Calu3 (cell line): ENCODE results near the gene HS6ST1. TPM values are rescaled to one million over a fixed set of nuclear protein-coding genes. Genes with fewer than 3 reads are reported as not detected.

Source experiments
- BruUV-seq: library from RNA; stranded (reverse); fragments of 400-500 nt; replicated peaks from 2 replicates; lab custom pipeline; 2021; lab: Mats Ljungman, UMichigan
- CTCF ChIA-PET: fragments of 300-600 bp; sonication (Branson Sonifier 250); formaldehyde crosslinking; loops from one replicate; lab custom pipeline; 2022; ENCODE audit warnings: antibody characterized with exemption; lab: Charles Lee
- DNase-seq: peaks from one replicate; pipeline ENCODE4 v3.0.0; 2022
- H3K27ac Mint-ChIP-seq: one replicate; pipeline ENCODE4 v1.8.0; 2022; ENCODE audit warnings: mixed read lengths; ENCODE audit not compliant: unreplicated experiment
- H3K27me3 Mint-ChIP-seq: one replicate; pipeline ENCODE4 v1.8.0; 2022; ENCODE audit warnings: mixed read lengths; ENCODE audit not compliant: unreplicated experiment
- H3K36me3 Mint-ChIP-seq: one replicate; pipeline ENCODE4 v1.8.0; 2022; ENCODE audit warnings: mild to moderate bottlenecking, moderate library complexity, mixed read lengths; ENCODE audit not compliant: insufficient read depth, unreplicated experiment
- H3K4me1 Mint-ChIP-seq: one replicate; pipeline ENCODE4 v1.8.0; 2022; ENCODE audit warnings: mild to moderate bottlenecking, low read depth, mixed read lengths; ENCODE audit not compliant: unreplicated experiment
- H3K4me3 Mint-ChIP-seq: one replicate; pipeline ENCODE4 v1.8.0; 2022; ENCODE audit warnings: mild to moderate bottlenecking, low read depth, moderate library complexity, mixed read lengths; ENCODE audit not compliant: unreplicated experiment
- H3K9me3 Mint-ChIP-seq: one replicate; pipeline ENCODE4 v1.8.0; 2022; ENCODE audit warnings: low read depth, mixed read lengths; ENCODE audit not compliant: unreplicated experiment
- CTCF ChIP-seq: fragments of 200-600 bp; IDR thresholded peaks from one replicate; pipeline ENCODE4 v1.8.0; 2022; ENCODE audit warnings: antibody characterized with exemption; ENCODE audit not compliant: unreplicated experiment
- intact Hi-C: fragments of 100-400 bp; cut with micrococcal nuclease; formaldehyde crosslinking; loops from one replicate; pipeline ENCODE4 v1.10.0; 2022; ENCODE audit not compliant: unreplicated experiment
- total RNA-seq: library from RNA; stranded (reverse); gene quantifications from 2 replicates; pipeline ENCODE4 v1.2.3, GENCODE V29; 2022

The HS6ST1 gene
- total RNA-seq, 1 experiment from 2014 or later: 34.6 TPM

GRCh38 chr2:128280158-128280871 lies 38.4 kb downstream of the HS6ST1 start:
- no TSS peak for BruUV-seq
- DNase-seq: no peak
- CTCF ChIA-PET: interaction anchor here (0.7 kb wide), 1 partner anchor 137 kb away, joined by 3 read pairs; no protein-coding TSS in a partner anchor
- H3K27ac Mint-ChIP-seq: no peak overlapping the region
- H3K9me3 Mint-ChIP-seq: no peaks in the 10 kb centered on the region
- no peak overlapping the region for H3K4me3 Mint-ChIP-seq
- intact Hi-C loops: no loop called here
- H3K4me1 Mint-ChIP-seq: no peaks in the 10 kb centered on the region
- no peak for TF ChIP-seq CTCF
- no peaks in the 10 kb centered on the region for H3K27me3 Mint-ChIP-seq
- H3K36me3 Mint-ChIP-seq: peaks cover 5% of the 10 kb centered on the region

- CTCF ChIA-PET: interaction anchor here (0.7 kb wide), 1 partner anchor 137 kb away, joined by 3 read pairs; no protein-coding TSS in a partner anchor
- Mint-ChIP-seq H3K36me3 (peaks cover 5% of the 10 kb centered on the region), H3K4me1 (no peaks in the 10 kb centered on the region), H3K27ac (no peak overlapping the region), H3K9me3 (no peaks in the 10 kb centered on the region), H3K4me3 (no peak overlapping the region), H3K27me3 (no peaks in the 10 kb centered on the region)
- DNase-seq: no peak
- no peak for TF ChIP-seq CTCF
- BruUV-seq: no TSS peak
- intact Hi-C loops: no loop called here
Measured at GRCh38 chr2:128279786-128280157, 38.9 kb downstream of the HS6ST1 start.

- TF ChIP-seq CTCF: no peak
- no peaks in the 10 kb centered on the region for H3K27me3 Mint-ChIP-seq
- peaks cover 4% of the 10 kb centered on the region for H3K9me3 Mint-ChIP-seq
- H3K27ac Mint-ChIP-seq: no peak overlapping the region
- no peaks in the 10 kb centered on the region for H3K4me1 Mint-ChIP-seq
- DNase-seq: no peak
- intact Hi-C loops: no loop called here
- no TSS peak for BruUV-seq
- CTCF ChIA-PET: no interaction called here
- H3K36me3 Mint-ChIP-seq: peaks cover 12% of the 10 kb centered on the region
- H3K4me3 Mint-ChIP-seq: no peak overlapping the region
Measured at GRCh38 chr2:128279009-128279408, 39.7 kb downstream of the HS6ST1 start.

- no peak for TF ChIP-seq CTCF
- H3K9me3 Mint-ChIP-seq: peaks cover 6% of the 10 kb centered on the region
- no peak overlapping the region for H3K4me3 Mint-ChIP-seq
- H3K36me3 Mint-ChIP-seq: peaks cover 16% of the 10 kb centered on the region
- no peak for DNase-seq
- H3K4me1 Mint-ChIP-seq: no peaks in the 10 kb centered on the region
- CTCF ChIA-PET: no interaction called here
- no peak overlapping the region for H3K27ac Mint-ChIP-seq
- intact Hi-C loops: no loop called here
- H3K27me3 Mint-ChIP-seq: no peaks in the 10 kb centered on the region
- no TSS peak for BruUV-seq
Measured at GRCh38 chr2:128277961-128278681, 40.5 kb downstream of the HS6ST1 start.
